Raji (cell line): ENCODE measurements around the gene PRSS21.

Experiments
- POLR2A ChIP-seq: IDR thresholded peaks from 2 replicates; pipeline ENCODE4 v1.6.1; 2011; ENCODE audit warnings: low read depth, low read length, control low read depth; ENCODE audit not compliant: insufficient read depth

Gene PRSS21

GRCh38 chr16:2816751-2817339 lies at the start of gene PRSS21:
Gene PRSS21 (plus strand): TSS chr16:2817237. CDS start chr16:2817269, 32 bp downstream.
- TF ChIP-seq POLR2A, result no peak

GRCh38 chr16:2767891-2768290 lies 49.1 kb upstream of the PRSS21 start:
- TF ChIP-seq POLR2A, result no peak

GRCh38 chr16:2768403-2769089 lies 48.5 kb upstream of the PRSS21 start:
- TF ChIP-seq POLR2A, result no peak

GRCh38 chr16:2769100-2769529 lies 47.9 kb upstream of the PRSS21 start:
- TF ChIP-seq POLR2A, result no peak

- no peak for TF ChIP-seq POLR2A
Measured at GRCh38 chr16:2769675-2770056, 47.4 kb upstream of the PRSS21 start.

GRCh38 chr16:2770057-2770951 lies 46.7 kb upstream of the PRSS21 start:
- TF ChIP-seq POLR2A, result no peak

GRCh38 chr16:2771496-2772402 lies 45.3 kb upstream of the PRSS21 start:
- TF ChIP-seq POLR2A, result no peak

- no peak for TF ChIP-seq POLR2A
Measured at GRCh38 chr16:2773188-2773968, 43.7 kb upstream of the PRSS21 start.

- no peak for TF ChIP-seq POLR2A
Measured at GRCh38 chr16:2774161-2774891, 42.7 kb upstream of the PRSS21 start.

GRCh38 chr16:2775131-2775716 lies 41.8 kb upstream of the PRSS21 start:
- TF ChIP-seq POLR2A, result no peak

GRCh38 chr16:2775765-2776499 lies 41.1 kb upstream of the PRSS21 start:
- TF ChIP-seq POLR2A, result no peak

GRCh38 chr16:2776500-2777139 lies 40.4 kb upstream of the PRSS21 start:
- 0 out of 2 replicates have a peak, but pooled peaks have one; percentile 17 for TF ChIP-seq POLR2A
